Activated CD8-positive, alpha-beta T cell treated with anti-CD3 and anti-CD28 coated beads for 36 hours (primary cell): ENCODE data around the gene USP35. TPM values are rescaled to one million over a fixed set of nuclear protein-coding genes. Genes with fewer than 3 reads are reported as not detected.

Experiments used
- ATAC-seq: fragments of 200-7000 bp; cut with Tn5 transposase; one replicate; pipeline ENCODE4 v1.10.0; 2021; ENCODE audit warnings: mild to moderate bottlenecking, moderate library complexity
- CTCF ChIA-PET: fragments of 350-600 bp; sonication (Branson Sonifier 250); formaldehyde crosslinking; loops from one replicate; lab custom pipeline; 2021; ENCODE audit warnings: antibody characterized with exemption; lab: Charles Lee
- POLR2A ChIA-PET: fragments of 350-600 bp; sonication (Branson Sonifier 250); formaldehyde crosslinking; loops from one replicate; lab custom pipeline; 2021; ENCODE audit warnings: antibody characterized with exemption; lab: Charles Lee
- DNase-seq: peaks from one replicate; pipeline ENCODE4 v3.0.0-alpha.2; 2020
- H3K27ac Mint-ChIP-seq: one replicate; pipeline ENCODE4 v1.8.0; 2021; ENCODE audit warnings: mild to moderate bottlenecking, mixed read lengths
- H3K27me3 Mint-ChIP-seq: one replicate; pipeline ENCODE4 v1.8.0; 2021; ENCODE audit warnings: mixed read lengths
- H3K36me3 Mint-ChIP-seq: one replicate; pipeline ENCODE4 v1.8.0; 2021; ENCODE audit warnings: low read depth, mixed read lengths
- H3K4me1 Mint-ChIP-seq: one replicate; pipeline ENCODE4 v1.8.0; 2021; ENCODE audit warnings: low read depth, mixed read lengths
- H3K4me3 Mint-ChIP-seq: one replicate; pipeline ENCODE4 v1.8.0; 2021; ENCODE audit warnings: mild to moderate bottlenecking, moderate library complexity, mixed read lengths
- H3K9me3 Mint-ChIP-seq: one replicate; pipeline ENCODE4 v1.8.0; 2021; ENCODE audit warnings: mixed read lengths
- CTCF ChIP-seq: fragments of 200-600 bp; IDR thresholded peaks from one replicate; pipeline ENCODE4 v1.8.0; 2022; ENCODE audit warnings: antibody characterized with exemption, mild to moderate bottlenecking
- intact Hi-C: fragments of 100-400 bp; cut with micrococcal nuclease; formaldehyde crosslinking; loops from one replicate; pipeline ENCODE4 v1.10.0; 2022
- total RNA-seq, 2 experiments: library from RNA; stranded (reverse); gene quantifications; one replicate each; pipeline ENCODE4 v1.2.3, GENCODE V29; 2021

The USP35 gene
- total RNA-seq, 2 experiments from 2014 or later = 6.8 to 7.7 TPM

GRCh38 chr11:78244546-78245255, 56.0 kb downstream of the USP35 start:
- no peak for ATAC-seq
- TF ChIP-seq CTCF = no peak
- DNase-seq = no peak
- no peak overlapping the region for H3K27ac Mint-ChIP-seq
- peaks cover 2% of the 10 kb centered on the region for H3K4me1 Mint-ChIP-seq
- POLR2A ChIA-PET = no interaction called here
- H3K9me3 Mint-ChIP-seq = peaks cover 12% of the 10 kb centered on the region
- intact Hi-C loops = no loop called here
- CTCF ChIA-PET = no interaction called here
- no peaks in the 10 kb centered on the region for H3K27me3 Mint-ChIP-seq
- peaks cover 7% of the 10 kb centered on the region for H3K36me3 Mint-ChIP-seq
- H3K4me3 Mint-ChIP-seq = no peak overlapping the region

GRCh38 chr11:78248191-78248590, 59.5 kb downstream of the USP35 start:
- no peak for TF ChIP-seq CTCF
- DNase-seq = no peak
- intact Hi-C loops = no loop called here
- CTCF ChIA-PET = interaction anchor here (1.6 to 3.4 kb wide), 2 partner anchors 20 to 202 kb away, joined by 3 to 11 read pairs; no protein-coding TSS in a partner anchor
- H3K9me3 Mint-ChIP-seq = no peaks in the 10 kb centered on the region
- POLR2A ChIA-PET = interaction anchor here (0.9 kb wide), 1 partner anchor 45 kb away, joined by 4 read pairs; no protein-coding TSS in a partner anchor
- H3K4me3 Mint-ChIP-seq = no peak overlapping the region
- H3K27ac Mint-ChIP-seq = no peak overlapping the region
- no peaks in the 10 kb centered on the region for H3K36me3 Mint-ChIP-seq
- H3K4me1 Mint-ChIP-seq = peaks cover 2% of the 10 kb centered on the region
- no peaks in the 10 kb centered on the region for H3K27me3 Mint-ChIP-seq
- ATAC-seq = no peak

GRCh38 chr11:78248903-78249302, 60.2 kb downstream of the USP35 start:
- no peaks in the 10 kb centered on the region for H3K27me3 Mint-ChIP-seq
- no peak for TF ChIP-seq CTCF
- no peaks in the 10 kb centered on the region for H3K9me3 Mint-ChIP-seq
- no peak overlapping the region for H3K4me3 Mint-ChIP-seq
- ATAC-seq (peak; percentile 60), DNase-seq (no peak)
- H3K36me3 Mint-ChIP-seq = no peaks in the 10 kb centered on the region
- H3K4me1 Mint-ChIP-seq = peaks cover 2% of the 10 kb centered on the region
- H3K27ac Mint-ChIP-seq = no peak overlapping the region
- intact Hi-C loops = no loop called here
- CTCF ChIA-PET = interaction anchor here (1.6 to 3.4 kb wide), 2 partner anchors 21 to 203 kb away, joined by 3 to 11 read pairs; no protein-coding TSS in a partner anchor
- POLR2A ChIA-PET = no interaction called here

GRCh38 chr11:78250099-78250498, 61.4 kb downstream of the USP35 start:
- no peak for DNase-seq

More at GRCh38 chr11:78250099-78250498, 61.4 kb downstream of the USP35 start:
- Mint-ChIP-seq H3K36me3 (no peaks in the 10 kb centered on the region), H3K4me1 (peaks cover 2% of the 10 kb centered on the region), H3K27me3 (no peaks in the 10 kb centered on the region), H3K27ac (no peak overlapping the region), H3K9me3 (no peaks in the 10 kb centered on the region), H3K4me3 (no peak overlapping the region)
- CTCF ChIA-PET = interaction anchor here (3.4 kb wide), 1 partner anchor 22 kb away, joined by 11 read pairs; no protein-coding TSS in a partner anchor
- no peak for ATAC-seq
- intact Hi-C loops = no loop called here
- TF ChIP-seq CTCF = no peak
- POLR2A ChIA-PET = no interaction called here
